ENCODE results near the gene IL20RB.
"Not testable (repeated sequence)": the region's sequence is repeated elsewhere in the genome, so short reads cannot be mapped to it uniquely, and the experiment has no call there.

The IL20RB gene

GRCh38 chr3:137010137-137010536 lies 52.4 kb downstream of the IL20RB start:
- DNase-seq (ENCODE audit: low read depth): no peak
- H3K4me3 ChIP-seq (ENCODE audit: low read depth, low read length): no peak overlapping the region
- TF ChIP-seq CTCF (IDR thresholded peaks at IDR 0.05; ENCODE audit: low read depth, low read length, missing control alignments): no peak

- DNase-seq (ENCODE audit: low read depth): no peak
- TF ChIP-seq CTCF (IDR thresholded peaks at IDR 0.05; ENCODE audit: low read depth, low read length, missing control alignments): no peak
- H3K4me3 ChIP-seq (ENCODE audit: low read depth, low read length): no peak overlapping the region
Observed at GRCh38 chr3:137011153-137011552, 53.4 kb downstream of the IL20RB start.

GRCh38 chr3:137012097-137012501 lies 54.3 kb downstream of the IL20RB start:
- no peak for TF ChIP-seq CTCF (IDR thresholded peaks at IDR 0.05; ENCODE audit: low read depth, low read length, missing control alignments)
- H3K4me3 ChIP-seq (ENCODE audit: low read depth, low read length): no peak overlapping the region
- DNase-seq (ENCODE audit: low read depth): no peak

- DNase-seq (ENCODE audit: low read depth): peak; percentile 42
- peak; percentile 78 for TF ChIP-seq CTCF (IDR thresholded peaks at IDR 0.05; ENCODE audit: low read depth, low read length, missing control alignments)
- H3K4me3 ChIP-seq (ENCODE audit: low read depth, low read length): peak overlapping the region; percentile 45
Observed at GRCh38 chr3:137013951-137014688, 56.3 kb downstream of the IL20RB start.

- H3K4me3 ChIP-seq (ENCODE audit: low read depth, low read length); DNase-seq (ENCODE audit: low read depth): not testable (repeated sequence)
Observed at GRCh38 chr3:137017316-137017715, 59.5 kb downstream of the IL20RB start.

GRCh38 chr3:137020315-137020714 lies 62.5 kb downstream of the IL20RB start:
- TF ChIP-seq CTCF (IDR thresholded peaks at IDR 0.05; ENCODE audit: low read depth, low read length, missing control alignments): no peak
- no peak overlapping the region for H3K4me3 ChIP-seq (ENCODE audit: low read depth, low read length)
- no peak for DNase-seq (ENCODE audit: low read depth)

- no peak overlapping the region for H3K4me3 ChIP-seq (ENCODE audit: low read depth, low read length)
- no peak for TF ChIP-seq CTCF (IDR thresholded peaks at IDR 0.05; ENCODE audit: low read depth, low read length, missing control alignments)
- DNase-seq (ENCODE audit: low read depth): no peak
Observed at GRCh38 chr3:137020888-137021287, 63.1 kb downstream of the IL20RB start.

Measured in GM12864 (cell line).